ENCODE measurements around the gene HS3ST4.

The HS3ST4 gene

DNA sequence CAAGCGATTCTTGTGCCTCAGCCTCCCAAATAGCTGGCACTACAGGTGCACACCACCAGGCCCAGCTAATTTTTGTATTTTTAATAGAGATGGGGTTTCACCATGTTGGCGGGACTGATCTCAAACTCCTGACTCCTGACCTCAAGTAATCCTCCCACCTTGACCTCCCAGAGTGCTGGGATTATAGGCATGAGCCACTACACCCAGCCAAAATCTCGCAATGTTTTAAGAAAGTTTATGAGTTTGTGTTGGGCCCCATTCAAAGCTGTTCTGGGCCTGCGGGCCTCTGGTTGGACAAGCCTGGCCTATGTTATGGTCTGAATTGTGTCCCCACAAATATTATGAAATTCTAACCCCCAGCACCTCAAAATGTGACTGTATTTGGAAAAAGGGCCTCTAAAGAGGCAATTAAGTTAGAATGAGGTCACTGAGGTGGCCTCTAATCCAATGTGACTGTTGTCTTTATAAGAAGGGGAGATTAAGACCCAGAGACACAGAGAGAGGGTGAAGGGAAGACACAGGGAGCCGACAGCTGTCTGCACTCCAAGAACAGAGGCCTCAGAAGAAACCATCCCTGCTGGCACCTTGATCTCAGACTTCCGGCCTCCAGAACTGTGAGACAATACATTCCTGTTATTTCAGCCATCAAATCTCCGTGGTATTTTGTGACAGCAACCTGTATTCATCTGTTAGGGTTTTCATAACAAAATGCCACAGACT is 469.9 kb downstream of the HS3ST4 start:
- DNase-seq (ENCODE audit: low read depth in 2 of 2, low spot score in 1 of 2), result no peak

DNA sequence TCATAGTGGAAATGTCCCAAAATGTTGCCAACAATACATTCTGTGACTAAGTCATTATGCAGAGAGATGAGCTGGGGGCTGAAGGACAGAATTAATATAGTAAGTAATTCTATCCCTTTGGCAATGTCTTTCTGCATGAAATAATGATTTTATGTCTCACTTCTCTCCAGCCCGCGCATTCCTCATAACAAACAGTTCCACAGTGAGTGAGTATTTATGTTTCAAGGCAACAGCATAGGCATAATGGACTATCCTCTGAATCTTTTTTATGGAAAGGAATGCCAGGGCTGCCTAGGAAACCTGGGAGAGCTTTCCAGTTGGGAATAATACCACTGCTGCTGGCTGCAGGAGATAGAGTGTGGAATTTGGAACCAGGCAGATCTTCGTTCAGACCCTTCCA is 477.7 kb downstream of the HS3ST4 start:
- DNase-seq (ENCODE audit: low read depth in 2 of 2, low spot score in 1 of 2), result no peak

DNA sequence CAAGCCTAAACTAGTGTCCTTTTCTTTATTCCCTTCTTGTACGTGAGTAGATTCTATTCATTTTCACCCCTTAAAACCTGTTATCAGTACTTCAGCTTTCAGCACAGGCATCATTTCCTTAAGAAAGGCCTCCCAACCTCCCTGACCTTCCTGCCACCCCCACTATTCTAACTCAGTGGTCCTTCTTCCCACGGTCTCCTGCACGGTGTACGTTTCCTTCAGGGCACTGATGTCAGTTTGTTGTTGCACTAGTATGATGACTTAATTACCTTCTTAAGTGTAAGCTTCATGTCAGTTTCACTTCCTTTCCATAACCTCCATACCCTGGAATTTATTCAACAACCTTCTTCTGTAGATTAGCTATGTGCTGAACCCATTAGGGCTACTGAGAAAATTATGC is 484.2 kb downstream of the HS3ST4 start:
- no peak for DNase-seq (ENCODE audit: low read depth in 2 of 2, low spot score in 1 of 2)

DNA sequence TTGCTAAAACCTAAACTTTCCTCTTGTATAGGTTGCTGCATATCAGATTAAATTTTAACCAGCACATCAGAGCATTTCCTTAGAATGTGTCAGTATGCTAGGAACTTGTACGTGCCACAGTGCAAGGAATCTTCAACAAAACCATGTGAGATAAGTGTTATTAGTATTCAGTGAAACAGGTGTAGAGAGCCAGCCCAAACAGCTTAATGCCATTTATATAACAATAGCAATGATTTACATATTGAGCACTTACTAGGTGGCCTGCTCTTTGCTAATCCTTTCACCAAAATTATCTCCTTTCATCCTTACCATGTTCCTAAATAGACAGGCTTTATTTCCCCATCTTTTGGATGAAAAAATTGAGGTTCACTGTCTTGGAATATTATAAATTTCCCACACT is 485.7 kb downstream of the HS3ST4 start:
- DNase-seq (ENCODE audit: low read depth in 2 of 2, low spot score in 1 of 2), result no peak

DNA sequence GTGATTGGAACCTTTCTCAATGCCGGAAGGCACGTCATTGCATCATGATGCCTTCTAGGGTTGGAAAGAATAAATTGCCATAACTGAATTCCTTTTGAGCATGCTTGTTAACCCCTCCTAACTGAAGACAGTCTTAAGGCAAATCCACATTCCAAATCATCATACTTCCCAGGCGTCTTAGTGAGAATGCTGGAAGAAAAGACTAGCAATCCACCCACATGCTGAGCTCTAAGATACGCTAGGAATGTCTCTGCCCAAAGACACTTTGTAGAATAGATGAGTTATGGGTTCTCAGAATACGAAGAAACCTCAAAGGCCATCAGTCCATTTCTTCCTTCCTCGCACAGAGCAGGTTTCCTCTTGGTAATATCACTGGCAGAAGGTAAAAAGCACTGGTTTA is 486.5 kb downstream of the HS3ST4 start:
- no peak for DNase-seq (ENCODE audit: low read depth in 2 of 2, low spot score in 1 of 2)

DNA sequence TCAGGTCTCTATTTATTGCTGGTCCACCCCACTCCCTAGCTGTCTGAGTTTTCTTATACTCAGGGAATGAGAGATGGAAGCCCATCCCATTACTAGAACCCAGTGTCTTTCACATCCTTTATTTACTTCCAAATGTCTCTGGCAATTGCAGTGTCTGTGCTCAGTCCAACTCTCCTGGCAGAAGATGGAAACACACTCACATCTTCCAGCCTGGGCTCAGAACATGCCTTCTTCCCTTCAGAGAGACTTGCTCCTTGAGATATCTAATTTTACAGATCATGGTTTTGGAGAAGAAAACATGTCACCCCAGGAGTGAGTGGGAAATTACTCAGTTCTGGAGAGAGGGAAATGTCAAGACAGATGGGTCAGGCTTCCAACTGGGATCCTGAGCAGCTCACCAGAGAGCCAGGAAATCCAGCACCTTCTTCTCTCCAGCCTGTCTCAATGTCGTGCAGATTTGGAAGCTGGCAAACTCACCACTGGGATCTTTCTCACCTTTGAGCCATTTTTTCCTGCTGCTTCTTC is 494.4 kb downstream of the HS3ST4 start:
- no peak for DNase-seq (ENCODE audit: low read depth in 2 of 2, low spot score in 1 of 2)

Measured in stimulated activated CD8-positive, alpha-beta memory T cell treated with anti-CD3 and anti-CD28 coated beads, Interleukin-4, amount 100 ng/mL, for 4 hours (primary cell).